Ovary (tissue), 9 donors: ENCODE results near the gene CALML4. TPM values are rescaled to one million over a fixed set of nuclear protein-coding genes. Genes with fewer than 3 reads are reported as not detected.

ENCODE experiments used
- DNase-seq, 5 donors: peaks; one replicate each; pipeline ENCODE4 v3.0.0-alpha.2; 2019 to 2020
- H3K27ac ChIP-seq, 2 donors: fragments of 200-600 bp; one replicate each; pipeline versions ENCODE4 v1.5.1 to v1.8.0; 2019 to 2022
- H3K27me3 ChIP-seq: fragments of 200-600 bp; one replicate; pipeline ENCODE4 v1.8.0; 2022
- H3K36me3 ChIP-seq: fragments of 200-600 bp; sonication (generic); one replicate; pipeline ENCODE4 v1.5.1; 2019
- H3K4me1 ChIP-seq: one replicate; pipeline ENCODE4 v1.8.1; 2013; ENCODE audit warnings: mild to moderate bottlenecking, moderate library complexity; ENCODE audit not compliant: insufficient read depth
- H3K4me3 ChIP-seq: fragments of 200-600 bp; sonication (generic); one replicate; pipeline ENCODE4 v1.5.1; 2017
- H3K9me3 ChIP-seq, 2 donors: fragments of 200-600 bp in 1 of 2; sonication (generic) in 1 of 2; one replicate each; pipeline versions ENCODE4 v1.5.1 to v1.8.1; 2013 to 2019; ENCODE audit warnings: mild to moderate bottlenecking in 1 of 2, moderate library complexity in 1 of 2
- EP300 ChIP-seq: sonication (generic); formaldehyde crosslinking; IDR thresholded peaks from one replicate; pipeline ENCODE4 v1.6.1; 2017; ENCODE audit warnings: antibody characterized with exemption
- POLR2A ChIP-seq: fragments of 450-650 bp; IDR thresholded peaks from one replicate; pipeline ENCODE4 v1.6.1; 2017; ENCODE audit warnings: antibody characterized with exemption, mild to moderate bottlenecking, moderate library complexity
- WGBS, 3 donors: extraction: QIAGEN DNeasy Blood & Tissue Kit in 1 of 3; methylation state at CpG; one replicate each; pipeline versions ENCODE4 v1.1.5 to v1.1.7; 2013 to 2017; 5-methylcytosine and 5-hydroxymethylcytosine counted together
- intact Hi-C, 4 donors: fragments of 100-400 bp; cut with DNase I; formaldehyde crosslinking; loops; one replicate each; pipeline versions ENCODE4 v1.11.0 to v1.15.1; 2022 to 2023
- polyA plus RNA-seq, 2 donors: library from polyadenylated mRNA; stranded (reverse); fragments of 200-250 nt in 1 of 2; fragments of 350-450 nt in 1 of 2; fragmentation: Illumina TruSeq in 1 of 2; extraction: RNeasy Lipid Tissue Mini Kit (QIAGEN cat#74804) in 1 of 2; gene quantifications; one replicate each; pipeline ENCODE4 v1.2.3, GENCODE V29; 2013 to 2014
- total RNA-seq, 7 donors: library from RNA; depleted of rRNA in 2 of 7; stranded (reverse); fragments of >200 nt in 2 of 7; fragmentation: NEBNext Ultra II Directional in 3 of 7; extraction: Animal tissue kit (Norgen Biotek cat#: 25700) in 3 of 7; gene quantifications; one replicate each; pipeline versions ENCODE4 v1.1.0 to v1.2.4, GENCODE V29; 2016 to 2023
- TF ChIP-seq, protein P1 (sequence below), 3 donors: fragments of 450-650 bp in 2 of 3; fragments of 200-600 bp in 1 of 3; IDR thresholded peaks; one replicate each; pipeline versions ENCODE4 v1.5.1 to v1.8.0; 2016 to 2022; ENCODE audit warnings: antibody characterized with exemption in 3 of 3, mild to moderate bottlenecking in 1 of 3
- donor health status: DM: no; HTN: no; CAD: no; lungs with moderate emphysema.
- donor health status: DM: no; HTN: no; CAD: no.
- donor health status: Bipolar disorder and iron deficiency.
- donor health status: DM: yes; HTN: yes; CAD: no.
- donor health status: DM: no; HTN: no; CAD: no.
- donor health status: DM: yes; HTN: yes; CAD: no.

CALML4 gene
- total and polyA plus RNA-seq, 9 donors = 2.5 to 9.5 (median 3.2) TPM

DNA sequence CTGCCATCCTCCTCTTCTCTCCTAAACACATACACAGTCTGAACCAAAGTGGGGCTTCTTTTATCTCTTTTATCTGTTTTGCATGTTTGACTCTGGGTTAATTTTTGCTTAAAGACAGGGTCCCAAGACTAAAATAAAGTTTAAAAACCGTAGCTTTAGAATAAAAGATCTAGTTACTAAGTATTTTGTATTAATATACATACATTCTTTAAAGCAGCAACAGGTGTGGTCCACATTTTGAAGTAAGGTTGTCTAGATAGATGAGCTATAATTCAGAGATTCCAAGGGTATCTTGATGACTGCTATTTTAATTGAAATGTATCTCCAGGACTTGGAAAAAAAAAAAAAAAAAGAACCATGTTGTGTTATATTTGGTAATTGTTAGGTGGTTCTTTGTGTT lies 61.3 kb downstream of the CALML4 start:
- Histone ChIP-seq H3K36me3 (no peaks in the 10 kb centered on the region), H3K27ac (no peak overlapping the region), H3K27me3 (no peaks in the 10 kb centered on the region), H3K9me3 (no peaks in the 10 kb centered on the region), H3K4me1 (peaks cover 2% of the 10 kb centered on the region), H3K4me3 (no peak overlapping the region)
- TF ChIP-seq POLR2A = no peak
- TF ChIP-seq, protein P1, sequence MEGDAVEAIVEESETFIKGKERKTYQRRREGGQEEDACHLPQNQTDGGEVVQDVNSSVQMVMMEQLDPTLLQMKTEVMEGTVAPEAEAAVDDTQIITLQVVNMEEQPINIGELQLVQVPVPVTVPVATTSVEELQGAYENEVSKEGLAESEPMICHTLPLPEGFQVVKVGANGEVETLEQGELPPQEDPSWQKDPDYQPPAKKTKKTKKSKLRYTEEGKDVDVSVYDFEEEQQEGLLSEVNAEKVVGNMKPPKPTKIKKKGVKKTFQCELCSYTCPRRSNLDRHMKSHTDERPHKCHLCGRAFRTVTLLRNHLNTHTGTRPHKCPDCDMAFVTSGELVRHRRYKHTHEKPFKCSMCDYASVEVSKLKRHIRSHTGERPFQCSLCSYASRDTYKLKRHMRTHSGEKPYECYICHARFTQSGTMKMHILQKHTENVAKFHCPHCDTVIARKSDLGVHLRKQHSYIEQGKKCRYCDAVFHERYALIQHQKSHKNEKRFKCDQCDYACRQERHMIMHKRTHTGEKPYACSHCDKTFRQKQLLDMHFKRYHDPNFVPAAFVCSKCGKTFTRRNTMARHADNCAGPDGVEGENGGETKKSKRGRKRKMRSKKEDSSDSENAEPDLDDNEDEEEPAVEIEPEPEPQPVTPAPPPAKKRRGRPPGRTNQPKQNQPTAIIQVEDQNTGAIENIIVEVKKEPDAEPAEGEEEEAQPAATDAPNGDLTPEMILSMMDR (IDR thresholded peaks at IDR 0.05) = no peak
- no peak for DNase-seq
- intact Hi-C loops = no loop called here
- 93 to 99% (median 96%) methylated on average over 1 of the region's 1 CpG for WGBS, 3 donors

DNA sequence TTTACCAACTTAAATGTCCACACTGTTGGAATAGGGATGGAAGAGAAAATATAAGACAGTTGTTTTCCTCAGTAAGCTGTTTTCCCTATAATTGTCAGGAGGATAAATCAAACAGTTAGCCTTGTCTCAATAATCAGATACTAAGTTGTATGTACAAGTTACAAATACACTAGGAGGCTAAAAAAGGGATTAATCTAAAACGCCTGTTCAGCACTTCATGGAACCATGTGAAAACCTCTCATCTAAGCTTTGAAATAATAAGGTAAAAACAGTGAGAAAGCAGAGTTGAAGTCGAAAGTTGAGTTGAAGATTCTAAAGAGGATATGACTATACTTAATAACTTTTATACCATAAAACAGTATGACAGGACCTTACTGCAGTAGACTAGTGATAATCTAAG lies 62.0 kb downstream of the CALML4 start:
- H3K4me3 ChIP-seq = no peak overlapping the region
- H3K4me1 ChIP-seq = peaks cover 1% of the 10 kb centered on the region
- intact Hi-C loops = no loop called here
- 95 to 96% (median 96%) methylated on average over 2 of the region's 2 CpGs for WGBS, 3 donors
- TF ChIP-seq, protein P1 (IDR thresholded peaks at IDR 0.05) = no peak
- no peak for TF ChIP-seq POLR2A
- TF ChIP-seq EP300 = no peak
- DNase-seq = no peak
- H3K27me3 ChIP-seq = no peaks in the 10 kb centered on the region
- no peak overlapping the region for H3K27ac ChIP-seq
- no peaks in the 10 kb centered on the region for H3K9me3 ChIP-seq
- H3K36me3 ChIP-seq = no peaks in the 10 kb centered on the region

Other genes with a start within 250 kb of the CALML4 start
- 10 to 100 TPM; 39.8 to 75.4 (median 53.6) TPM for gene PIAS1, start 151.0 kb downstream of the CALML4 start, total RNA-seq
- gene PIAS1, start 151.0 kb downstream of the CALML4 start, polyA plus RNA-seq = 10 to 100 TPM; 18.6 to 43.7 TPM
- 10 to 100 TPM in 5 of 7 donors, 1 to 10 TPM in 2; 6.3 to 21.8 (median 12.0) TPM for gene CLN6, start 24.4 kb upstream of the CALML4 start, total RNA-seq
- 10 to 100 TPM; 10.9 to 13.9 TPM for gene CLN6, start 24.4 kb upstream of the CALML4 start, polyA plus RNA-seq
- 10 to 100 TPM; 30.3 to 83.2 (median 55.9) TPM for gene FEM1B, start 72.4 kb upstream of the CALML4 start, total RNA-seq
- gene FEM1B, start 72.4 kb upstream of the CALML4 start, polyA plus RNA-seq = 10 to 100 TPM; 15.8 to 32.9 TPM
- gene ITGA11, start 226.8 kb upstream of the CALML4 start, total RNA-seq = 10 to 100 TPM in 2 of 7 donors, 1 to 10 TPM in 5; 1.2 to 25.2 (median 4.4) TPM
- gene ITGA11, start 226.8 kb upstream of the CALML4 start, polyA plus RNA-seq = 10 to 100 TPM in 1 of 2 donors, 1 to 10 TPM in 1; 2.2 to 34.5 TPM